Panc1 (cell line): ENCODE data around the gene AFDN. TPM values are rescaled to one million over a fixed set of nuclear protein-coding genes. Genes with fewer than 3 reads are reported as not detected.

Source experiments
- ATAC-seq: fragments of 200-7000 bp; cut with Tn5 transposase; 2 replicates; pipeline ENCODE4 v1.9.1; 2020; ENCODE audit warnings: mild to moderate bottlenecking, moderate library complexity
- BruUV-seq: library from RNA; stranded (reverse); fragments of 400-500 nt; replicated peaks from 2 replicates; lab custom pipeline; 2021; lab: Mats Ljungman, UMichigan
- CTCF ChIA-PET: fragments of 300-600 bp; sonication (Branson Sonifier 250); formaldehyde crosslinking; loops from one replicate; lab custom pipeline; 2022; ENCODE audit warnings: antibody characterized with exemption; lab: Charles Lee
- POLR2A ChIA-PET: fragments of 300-600 bp; sonication (Branson Sonifier 250); formaldehyde crosslinking; loops from one replicate; lab custom pipeline; 2022; ENCODE audit warnings: antibody characterized with exemption; lab: Charles Lee
- DNase-seq: peaks from one replicate; pipeline ENCODE4 v3.0.0-alpha.2; 2010; ENCODE audit warnings: low read depth, low spot score
- H3K27ac ChIP-seq: 2 replicates; pipeline ENCODE4 v1.5.1; 2011; ENCODE audit warnings: mild to moderate bottlenecking, low read length, inconsistent platforms
- H3K27me3 ChIP-seq: fragments of 200-500 bp; sonication (Bioruptor generic); 2 replicates; pipeline ENCODE4 v1.6.0; 2014; ENCODE audit warnings: low read length, inconsistent platforms; ENCODE audit not compliant: control insufficient read depth, insufficient read depth
- H3K36me3 ChIP-seq: fragments of 200-500 bp; sonication (Bioruptor generic); 2 replicates; pipeline ENCODE4 v1.5.1; 2014; ENCODE audit warnings: inconsistent platforms, mild to moderate bottlenecking, low read length, moderate library complexity; ENCODE audit not compliant: control insufficient read depth, insufficient read depth
- H3K4me1 ChIP-seq: 2 replicates; pipeline ENCODE4 v1.5.1; 2011; ENCODE audit warnings: inconsistent platforms, mild to moderate bottlenecking, low read length, moderate library complexity; ENCODE audit not compliant: control insufficient read depth, insufficient read depth
- H3K4me3 ChIP-seq, 2 experiments: 2 replicates each; pipeline ENCODE4 v1.5.1; 2011 to 2012; ENCODE audit warnings: low read depth in 2 of 2, low read length in 2 of 2, mild to moderate bottlenecking in 2 of 2, inconsistent platforms in 1 of 2, moderate library complexity in 1 of 2
- H3K9me3 ChIP-seq: fragments of 200-500 bp; sonication (Bioruptor generic); 2 replicates; pipeline ENCODE4 v1.5.1; 2014; ENCODE audit warnings: low read depth, mild to moderate bottlenecking, inconsistent platforms, low read length, moderate library complexity; ENCODE audit not compliant: control insufficient read depth, insufficient read depth
- CTCF ChIP-seq: fragments of 450-650 bp; IDR thresholded peaks from 2 replicates; pipeline ENCODE4 v1.5.1; 2017; ENCODE audit warnings: mild to moderate bottlenecking
- POLR2AphosphoS5 ChIP-seq: IDR thresholded peaks from 2 replicates; pipeline ENCODE4 v1.6.1; 2012; ENCODE audit warnings: mild to moderate bottlenecking, low read depth, low read length, moderate library complexity
- REST ChIP-seq, 2 experiments: IDR thresholded peaks; 2 replicates each; pipeline ENCODE4 v1.6.1; 2011 to 2012; ENCODE audit warnings: low read depth in 2 of 2, control low read depth in 1 of 2, low read length in 1 of 2, mild to moderate bottlenecking in 1 of 2, moderate library complexity in 1 of 2; ENCODE audit not compliant: insufficient read depth in 1 of 2
- SIN3A ChIP-seq: IDR thresholded peaks from 2 replicates; pipeline ENCODE4 v1.6.1; 2012; ENCODE audit warnings: low read depth, mild to moderate bottlenecking, low read length, moderate library complexity, borderline replicate concordance; ENCODE audit not compliant: insufficient read depth
- TCF7L2 ChIP-seq: IDR thresholded peaks from 2 replicates; pipeline ENCODE4 v1.6.1; 2011; ENCODE audit warnings: mild to moderate bottlenecking, low read depth, low read length, inconsistent platforms
- in situ Hi-C: cut with HindIII; loops from 2 replicates; pipeline ENCODE4 v1.10.0; 2016; ENCODE audit warnings: low sequenced_read_pairs, low pct_unique_long_range_greater_than_20kb
- intact Hi-C: fragments of 100-400 bp; cut with micrococcal nuclease; formaldehyde crosslinking; loops from one replicate; pipeline ENCODE4 v1.10.0; 2022; ENCODE audit not compliant: unreplicated experiment
- total RNA-seq: library from RNA; stranded (reverse); gene quantifications from one replicate; pipeline ENCODE4 v1.2.1, GENCODE V29; 2021; ENCODE audit not compliant: unreplicated experiment

Gene AFDN
- total RNA-seq, 1 experiment from 2014 or later, result 143 TPM

- DNase-seq, result peak; percentile 78
- Histone ChIP-seq H3K4me1 (peaks cover 67% of the 10 kb centered on the region), H3K4me3 (no peak overlapping the region), H3K27ac (peak overlapping the region; percentile 82), H3K27me3 (no peaks in the 10 kb centered on the region), H3K9me3 (peaks cover 4% of the 10 kb centered on the region; the same call in 1 of the 2 replicates), H3K36me3 (no peaks in the 10 kb centered on the region; the same call in 1 of the 2 replicates)
- intact Hi-C loops (no loop called here), in situ Hi-C loops (no loop called here)
- ChIA-PET CTCF (no interaction called here), POLR2A (interaction anchor here (0.5 kb wide), 1 partner anchor 18 kb away, joined by 3 read pairs; no protein-coding TSS in a partner anchor)
- no TSS peak for BruUV-seq
- ATAC-seq, result peak; percentile 62
- no peak for TF ChIP-seq SIN3A
- TF ChIP-seq POLR2AphosphoS5, result no peak
- no peak for TF ChIP-seq CTCF
- TF ChIP-seq TCF7L2, result no peak
- no peak for TF ChIP-seq REST (IDR thresholded peaks at IDR 0.05; ENCODE audit: insufficient read depth in 1 of 2, low read depth in 2 of 2, low read length in 1 of 2)
Measured at GRCh38 chr6:167856999-167857660, 30.4 kb downstream of the AFDN start.

GRCh38 chr6:167858086-167858591 is 31.4 kb downstream of the AFDN start:
- CTCF ChIA-PET, result no interaction called here

More at GRCh38 chr6:167858086-167858591, 31.4 kb downstream of the AFDN start:
- in situ Hi-C loops (no loop called here), intact Hi-C loops (no loop called here)
- H3K36me3 ChIP-seq, result no peaks in the 10 kb centered on the region; the same call in 1 of the 2 replicates
- H3K9me3 ChIP-seq, result peaks cover 4% of the 10 kb centered on the region; the same call in 1 of the 2 replicates
- no peaks in the 10 kb centered on the region for H3K27me3 ChIP-seq
- peaks cover 59% of the 10 kb centered on the region for H3K4me1 ChIP-seq
- POLR2A ChIA-PET, result no interaction called here
- DNase-seq (no peak), ATAC-seq (peak; percentile 58; the same call in 1 of the 2 replicates)
- H3K27ac ChIP-seq, result peak overlapping the region; percentile 82
- H3K4me3 ChIP-seq, result no peak overlapping the region; a peak in 1 of 4 replicates
- TF ChIP-seq REST (IDR thresholded peaks at IDR 0.05; ENCODE audit: insufficient read depth in 1 of 2, low read depth in 2 of 2, low read length in 1 of 2) (no peak), CTCF (no peak), SIN3A (no peak), POLR2AphosphoS5 (peak; percentile 47; the same call in 1 of the 2 replicates), TCF7L2 (0 out of 2 replicates have a peak, but pooled peaks have one; percentile 25)
- no TSS peak for BruUV-seq
